ENCODE results near the gene LRRC53. TPM values are rescaled to one million over a fixed set of nuclear protein-coding genes. Genes with fewer than 3 reads are reported as not detected.

The LRRC53 gene
- total and polyA plus RNA-seq, 9 of the 15 experiments (the other 6 are each of a cell fraction or from before 2014, with no cell fraction given): not detected

DNA sequence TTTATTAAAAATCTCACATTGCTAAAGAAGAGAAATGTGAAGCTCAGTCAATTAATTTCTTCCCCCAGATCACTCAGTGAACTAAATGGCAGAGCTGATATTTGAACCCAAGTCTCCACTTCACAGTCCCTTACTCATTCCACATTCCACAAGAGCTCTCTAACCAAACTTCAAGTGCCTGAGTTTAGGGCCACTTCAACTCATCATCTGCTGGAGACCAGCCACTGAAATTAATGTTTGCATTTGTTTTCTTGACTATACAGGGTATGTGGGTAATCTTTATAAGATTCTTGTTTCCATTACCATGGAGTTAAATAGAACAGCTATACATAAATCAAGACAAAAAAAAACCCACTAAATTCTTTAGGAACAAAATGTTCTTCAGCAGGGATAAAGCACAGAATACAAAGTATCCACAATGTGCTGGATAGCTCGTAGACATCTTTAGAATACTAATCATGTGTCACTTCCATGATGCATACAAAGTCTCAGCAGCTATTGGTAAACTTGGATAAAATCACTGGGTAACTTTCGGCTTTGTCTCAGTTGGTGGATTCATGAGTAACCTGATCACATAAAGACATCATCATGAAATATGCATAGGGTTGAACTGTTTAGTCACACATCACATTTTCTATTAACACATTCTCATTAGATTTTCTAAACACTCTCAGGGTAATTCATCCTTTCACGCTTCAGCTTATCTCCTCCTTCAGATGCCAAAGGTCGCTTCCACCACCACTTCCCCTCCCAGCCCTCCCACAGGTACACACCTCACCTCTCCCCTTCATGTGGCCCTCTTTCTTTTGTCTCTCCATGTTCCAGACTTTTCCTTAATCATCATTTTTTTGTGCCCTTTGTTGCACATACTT, 89.8 kb downstream of the LRRC53 start:
- DNase-seq (ENCODE audit: extremely low read depth in 1 of 4, low spot score in 3 of 4) (no peak), FAIRE-seq (no peak), ATAC-seq (no peak)
- Histone ChIP-seq H3K27me3 (ENCODE audit: control insufficient read depth in 2 of 2, insufficient read depth in 2 of 2, low read length in 2 of 2) (no peaks in the 10 kb centered on the region), H3K4me2 (ENCODE audit: insufficient read depth, low read length) (no peak overlapping the region), H3K79me2 (ENCODE audit: control insufficient read depth, insufficient read depth, low read length) (no peaks in the 10 kb centered on the region), H3K4me1 (replicated peaks in 1 of 2; ENCODE audit: control insufficient read depth in 2 of 2, insufficient read depth in 2 of 2, low read length in 2 of 2) (no peaks in the 10 kb centered on the region), H3K27ac (ENCODE audit: extremely low read depth, low read depth, low read length) (no peak overlapping the region), H3K9me1 (ENCODE audit: control insufficient read depth, insufficient read depth, low read length) (no peaks in the 10 kb centered on the region), H3K4me3 (no peak overlapping the region), H4K20me1 (replicated peaks; ENCODE audit: control insufficient read depth, insufficient read depth, low read length) (no peaks in the 10 kb centered on the region), H3K9me3 (replicated peaks; ENCODE audit: control insufficient read depth, insufficient read depth, low read depth, low read length) (no peaks in the 10 kb centered on the region), H3K36me3 (ENCODE audit: control insufficient read depth, insufficient read depth, low read length) (no peaks in the 10 kb centered on the region), H2AFZ (ENCODE audit: low read depth, low read length) (no peak overlapping the region), H3K9ac (ENCODE audit: insufficient read depth in 1 of 2, low read depth in 2 of 2, low read length in 2 of 2) (no peak overlapping the region)
- WGBS (ENCODE audit: insufficient coverage, low coverage, missing lambda C conversion rate): 0% methylated on average over 3 of the region's 4 CpGs
- no TSS peak for BruUV-seq (replicated peaks)
- ChIA-PET POLR2A (no interaction called here), CTCF (ENCODE audit: low intra/inter-chr PET ratio) (no interaction called here)
- intact Hi-C loops (cut with micrococcal nuclease) (no loop called here), in situ Hi-C loops (cut with MboI) (no loop called here)
- TF ChIP-seq TGIF2 (CRISPR knock-in tag; IDR thresholded peaks at IDR 0.05): no peak
- TF ChIP-seq, protein P1, sequence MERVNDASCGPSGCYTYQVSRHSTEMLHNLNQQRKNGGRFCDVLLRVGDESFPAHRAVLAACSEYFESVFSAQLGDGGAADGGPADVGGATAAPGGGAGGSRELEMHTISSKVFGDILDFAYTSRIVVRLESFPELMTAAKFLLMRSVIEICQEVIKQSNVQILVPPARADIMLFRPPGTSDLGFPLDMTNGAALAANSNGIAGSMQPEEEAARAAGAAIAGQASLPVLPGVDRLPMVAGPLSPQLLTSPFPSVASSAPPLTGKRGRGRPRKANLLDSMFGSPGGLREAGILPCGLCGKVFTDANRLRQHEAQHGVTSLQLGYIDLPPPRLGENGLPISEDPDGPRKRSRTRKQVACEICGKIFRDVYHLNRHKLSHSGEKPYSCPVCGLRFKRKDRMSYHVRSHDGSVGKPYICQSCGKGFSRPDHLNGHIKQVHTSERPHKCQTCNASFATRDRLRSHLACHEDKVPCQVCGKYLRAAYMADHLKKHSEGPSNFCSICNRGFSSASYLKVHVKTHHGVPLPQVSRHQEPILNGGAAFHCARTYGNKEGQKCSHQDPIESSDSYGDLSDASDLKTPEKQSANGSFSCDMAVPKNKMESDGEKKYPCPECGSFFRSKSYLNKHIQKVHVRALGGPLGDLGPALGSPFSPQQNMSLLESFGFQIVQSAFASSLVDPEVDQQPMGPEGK (CRISPR knock-in tag; IDR thresholded peaks at IDR 0.05; ENCODE audit: borderline replicate concordance): no peak
- TF ChIP-seq PRMT5 (CRISPR knock-in tag; IDR thresholded peaks at IDR 0.05): no peak
- no peak for TF ChIP-seq FOXK1 (CRISPR knock-in tag; IDR thresholded peaks at IDR 0.05; ENCODE audit: borderline replicate concordance)
- no peak for TF ChIP-seq HMG20A (CRISPR knock-in tag; conservative IDR thresholded peaks at IDR 0.05)
- TF ChIP-seq, protein P2, sequence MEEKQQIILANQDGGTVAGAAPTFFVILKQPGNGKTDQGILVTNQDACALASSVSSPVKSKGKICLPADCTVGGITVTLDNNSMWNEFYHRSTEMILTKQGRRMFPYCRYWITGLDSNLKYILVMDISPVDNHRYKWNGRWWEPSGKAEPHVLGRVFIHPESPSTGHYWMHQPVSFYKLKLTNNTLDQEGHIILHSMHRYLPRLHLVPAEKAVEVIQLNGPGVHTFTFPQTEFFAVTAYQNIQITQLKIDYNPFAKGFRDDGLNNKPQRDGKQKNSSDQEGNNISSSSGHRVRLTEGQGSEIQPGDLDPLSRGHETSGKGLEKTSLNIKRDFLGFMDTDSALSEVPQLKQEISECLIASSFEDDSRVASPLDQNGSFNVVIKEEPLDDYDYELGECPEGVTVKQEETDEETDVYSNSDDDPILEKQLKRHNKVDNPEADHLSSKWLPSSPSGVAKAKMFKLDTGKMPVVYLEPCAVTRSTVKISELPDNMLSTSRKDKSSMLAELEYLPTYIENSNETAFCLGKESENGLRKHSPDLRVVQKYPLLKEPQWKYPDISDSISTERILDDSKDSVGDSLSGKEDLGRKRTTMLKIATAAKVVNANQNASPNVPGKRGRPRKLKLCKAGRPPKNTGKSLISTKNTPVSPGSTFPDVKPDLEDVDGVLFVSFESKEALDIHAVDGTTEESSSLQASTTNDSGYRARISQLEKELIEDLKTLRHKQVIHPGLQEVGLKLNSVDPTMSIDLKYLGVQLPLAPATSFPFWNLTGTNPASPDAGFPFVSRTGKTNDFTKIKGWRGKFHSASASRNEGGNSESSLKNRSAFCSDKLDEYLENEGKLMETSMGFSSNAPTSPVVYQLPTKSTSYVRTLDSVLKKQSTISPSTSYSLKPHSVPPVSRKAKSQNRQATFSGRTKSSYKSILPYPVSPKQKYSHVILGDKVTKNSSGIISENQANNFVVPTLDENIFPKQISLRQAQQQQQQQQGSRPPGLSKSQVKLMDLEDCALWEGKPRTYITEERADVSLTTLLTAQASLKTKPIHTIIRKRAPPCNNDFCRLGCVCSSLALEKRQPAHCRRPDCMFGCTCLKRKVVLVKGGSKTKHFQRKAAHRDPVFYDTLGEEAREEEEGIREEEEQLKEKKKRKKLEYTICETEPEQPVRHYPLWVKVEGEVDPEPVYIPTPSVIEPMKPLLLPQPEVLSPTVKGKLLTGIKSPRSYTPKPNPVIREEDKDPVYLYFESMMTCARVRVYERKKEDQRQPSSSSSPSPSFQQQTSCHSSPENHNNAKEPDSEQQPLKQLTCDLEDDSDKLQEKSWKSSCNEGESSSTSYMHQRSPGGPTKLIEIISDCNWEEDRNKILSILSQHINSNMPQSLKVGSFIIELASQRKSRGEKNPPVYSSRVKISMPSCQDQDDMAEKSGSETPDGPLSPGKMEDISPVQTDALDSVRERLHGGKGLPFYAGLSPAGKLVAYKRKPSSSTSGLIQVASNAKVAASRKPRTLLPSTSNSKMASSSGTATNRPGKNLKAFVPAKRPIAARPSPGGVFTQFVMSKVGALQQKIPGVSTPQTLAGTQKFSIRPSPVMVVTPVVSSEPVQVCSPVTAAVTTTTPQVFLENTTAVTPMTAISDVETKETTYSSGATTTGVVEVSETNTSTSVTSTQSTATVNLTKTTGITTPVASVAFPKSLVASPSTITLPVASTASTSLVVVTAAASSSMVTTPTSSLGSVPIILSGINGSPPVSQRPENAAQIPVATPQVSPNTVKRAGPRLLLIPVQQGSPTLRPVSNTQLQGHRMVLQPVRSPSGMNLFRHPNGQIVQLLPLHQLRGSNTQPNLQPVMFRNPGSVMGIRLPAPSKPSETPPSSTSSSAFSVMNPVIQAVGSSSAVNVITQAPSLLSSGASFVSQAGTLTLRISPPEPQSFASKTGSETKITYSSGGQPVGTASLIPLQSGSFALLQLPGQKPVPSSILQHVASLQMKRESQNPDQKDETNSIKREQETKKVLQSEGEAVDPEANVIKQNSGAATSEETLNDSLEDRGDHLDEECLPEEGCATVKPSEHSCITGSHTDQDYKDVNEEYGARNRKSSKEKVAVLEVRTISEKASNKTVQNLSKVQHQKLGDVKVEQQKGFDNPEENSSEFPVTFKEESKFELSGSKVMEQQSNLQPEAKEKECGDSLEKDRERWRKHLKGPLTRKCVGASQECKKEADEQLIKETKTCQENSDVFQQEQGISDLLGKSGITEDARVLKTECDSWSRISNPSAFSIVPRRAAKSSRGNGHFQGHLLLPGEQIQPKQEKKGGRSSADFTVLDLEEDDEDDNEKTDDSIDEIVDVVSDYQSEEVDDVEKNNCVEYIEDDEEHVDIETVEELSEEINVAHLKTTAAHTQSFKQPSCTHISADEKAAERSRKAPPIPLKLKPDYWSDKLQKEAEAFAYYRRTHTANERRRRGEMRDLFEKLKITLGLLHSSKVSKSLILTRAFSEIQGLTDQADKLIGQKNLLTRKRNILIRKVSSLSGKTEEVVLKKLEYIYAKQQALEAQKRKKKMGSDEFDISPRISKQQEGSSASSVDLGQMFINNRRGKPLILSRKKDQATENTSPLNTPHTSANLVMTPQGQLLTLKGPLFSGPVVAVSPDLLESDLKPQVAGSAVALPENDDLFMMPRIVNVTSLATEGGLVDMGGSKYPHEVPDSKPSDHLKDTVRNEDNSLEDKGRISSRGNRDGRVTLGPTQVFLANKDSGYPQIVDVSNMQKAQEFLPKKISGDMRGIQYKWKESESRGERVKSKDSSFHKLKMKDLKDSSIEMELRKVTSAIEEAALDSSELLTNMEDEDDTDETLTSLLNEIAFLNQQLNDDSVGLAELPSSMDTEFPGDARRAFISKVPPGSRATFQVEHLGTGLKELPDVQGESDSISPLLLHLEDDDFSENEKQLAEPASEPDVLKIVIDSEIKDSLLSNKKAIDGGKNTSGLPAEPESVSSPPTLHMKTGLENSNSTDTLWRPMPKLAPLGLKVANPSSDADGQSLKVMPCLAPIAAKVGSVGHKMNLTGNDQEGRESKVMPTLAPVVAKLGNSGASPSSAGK (IDR thresholded peaks at IDR 0.05): no peak
- TF ChIP-seq TRIM24 (IDR thresholded peaks at IDR 0.05): no peak
